OCI-LY1 (cell line): ENCODE data around the gene TMEM143.

Experiments used
- H2AFZ ChIP-seq: fragments of 200-600 bp; sonication (generic), shearing (Covaris generic); 2 replicates; pipeline ENCODE4 v1.6.0; 2014; ENCODE audit warnings: antibody characterized with exemption, mild to moderate bottlenecking, low read length
- H3F3A ChIP-seq: fragments of 200-600 bp; sonication (generic), shearing (Covaris generic); 2 replicates; pipeline ENCODE4 v1.6.0; 2014; ENCODE audit warnings: mild to moderate bottlenecking, antibody characterized with exemption, low read length, moderate library complexity; ENCODE audit not compliant: insufficient read depth
- H3K27ac ChIP-seq: fragments of 200-600 bp; sonication (generic); 2 replicates; pipeline ENCODE4 v1.5.1; 2014; ENCODE audit warnings: low read length, mixed run types, mild to moderate bottlenecking, low read depth; ENCODE audit not compliant: poor library complexity, severe bottlenecking
- H3K27me3 ChIP-seq: fragments of 200-600 bp; sonication (generic); 2 replicates; pipeline ENCODE4 v1.6.0; 2014; ENCODE audit warnings: antibody characterized with exemption, mild to moderate bottlenecking, low read length, moderate library complexity; ENCODE audit not compliant: insufficient read depth
- H3K36me3 ChIP-seq: fragments of 200-600 bp; sonication (generic); 2 replicates; pipeline ENCODE4 v1.6.1; 2014; ENCODE audit warnings: mild to moderate bottlenecking, antibody characterized with exemption, low read length, moderate library complexity, mixed read lengths; ENCODE audit not compliant: insufficient read depth
- H3K4me1 ChIP-seq: fragments of 200-600 bp; sonication (generic); 2 replicates; pipeline ENCODE4 v1.5.1; 2014; ENCODE audit warnings: mild to moderate bottlenecking, low read length, moderate library complexity; ENCODE audit not compliant: insufficient read depth, severe bottlenecking
- H3K4me2 ChIP-seq: fragments of 200-600 bp; sonication (generic), shearing (Covaris generic); 2 replicates; pipeline ENCODE4 v1.6.1; 2014; ENCODE audit warnings: low read length
- H3K4me3 ChIP-seq: fragments of 200-600 bp; sonication (generic); 2 replicates; pipeline ENCODE4 v1.5.1; 2014; ENCODE audit warnings: low read length, low read depth, mild to moderate bottlenecking, mixed read lengths; ENCODE audit not compliant: poor library complexity, severe bottlenecking
- H3K79me2 ChIP-seq: fragments of 200-600 bp; shearing (Covaris generic); 2 replicates; pipeline ENCODE4 v1.6.1; 2016; ENCODE audit warnings: mixed run types, low read length, mixed read lengths; ENCODE audit not compliant: insufficient read depth
- H3K9ac ChIP-seq: fragments of 200-600 bp; sonication (generic), shearing (Covaris generic); 2 replicates; pipeline ENCODE4 v1.6.1; 2014; ENCODE audit warnings: mild to moderate bottlenecking, low read length, mixed read lengths
- H3K9me2 ChIP-seq: fragments of 200-600 bp; sonication (generic), shearing (Covaris generic); 2 replicates; pipeline ENCODE4 v1.6.1; 2014; ENCODE audit warnings: low read depth, mild to moderate bottlenecking, low read length, mixed read lengths
- H3K9me3 ChIP-seq: fragments of 200-600 bp; shearing (Covaris generic); 2 replicates; pipeline ENCODE4 v1.6.1; 2014; ENCODE audit warnings: low read length, mixed read lengths
- H4K20me1 ChIP-seq: fragments of 200-600 bp; sonication (generic), shearing (Covaris generic); 2 replicates; pipeline ENCODE4 v1.6.0; 2016; ENCODE audit warnings: mild to moderate bottlenecking, low read length; ENCODE audit not compliant: insufficient read depth
- CTCF ChIP-seq: fragments of 200-600 bp; sonication (generic), shearing (Covaris generic); IDR thresholded peaks from 2 replicates; pipeline ENCODE4 v1.5.1; 2017; ENCODE audit warnings: mild to moderate bottlenecking, antibody characterized with exemption, low read length, moderate library complexity, mixed read lengths
- EZH2 ChIP-seq: fragments of 200-600 bp; sonication (generic), shearing (Covaris generic); IDR thresholded peaks from 2 replicates; pipeline ENCODE4 v1.8.0; 2017; ENCODE audit warnings: borderline replicate concordance, mixed run types, mild to moderate bottlenecking, antibody characterized with exemption, low read length, moderate library complexity, mixed read lengths

Gene TMEM143

DNA sequence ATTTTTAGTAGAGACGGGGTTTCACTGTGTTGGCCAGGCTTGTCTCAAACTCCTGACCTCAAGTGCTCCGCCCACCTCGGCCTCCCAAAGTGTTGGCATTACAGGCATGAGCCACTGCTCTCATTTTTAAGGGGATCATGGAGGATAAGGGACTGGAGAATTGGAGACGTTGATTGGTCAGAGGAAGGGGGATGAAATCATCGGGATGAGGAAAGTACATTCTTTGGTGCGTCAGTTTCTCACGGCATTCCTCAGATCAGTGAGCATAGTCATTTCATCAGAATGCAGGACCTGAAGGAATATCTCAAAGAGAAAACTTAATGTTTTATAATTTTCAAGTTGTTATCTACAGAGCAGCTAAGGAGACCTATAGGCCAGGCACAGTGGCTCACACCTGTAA, 79.8 kb downstream of the TMEM143 start:
- Histone ChIP-seq H3K27me3 (peaks cover 8% of the 10 kb centered on the region; the same call in 1 of the 2 replicates), H4K20me1 (no peaks in the 10 kb centered on the region), H3K9me2 (no peaks in the 10 kb centered on the region), H3K27ac (no peak overlapping the region), H3K4me3 (no peak overlapping the region), H3K36me3 (no peaks in the 10 kb centered on the region; the same call in 1 of the 2 replicates), H3F3A (no peaks in the 10 kb centered on the region), H2AFZ (no peak overlapping the region), H3K4me2 (no peak overlapping the region), H3K9me3 (peaks cover 8% of the 10 kb centered on the region), H3K4me1 (no peaks in the 10 kb centered on the region), H3K9ac (no peak overlapping the region), H3K79me2 (no peaks in the 10 kb centered on the region)
- TF ChIP-seq EZH2 (no peak), CTCF (no peak)
